ENCODE measurements around the gene TLE4. TPM values are rescaled to one million over a fixed set of nuclear protein-coding genes. Genes with fewer than 3 reads are reported as not detected.

The TLE4 gene
- total RNA-seq, 2 donors from 2014 or later, result 17.9 to 54.7 TPM

DNA sequence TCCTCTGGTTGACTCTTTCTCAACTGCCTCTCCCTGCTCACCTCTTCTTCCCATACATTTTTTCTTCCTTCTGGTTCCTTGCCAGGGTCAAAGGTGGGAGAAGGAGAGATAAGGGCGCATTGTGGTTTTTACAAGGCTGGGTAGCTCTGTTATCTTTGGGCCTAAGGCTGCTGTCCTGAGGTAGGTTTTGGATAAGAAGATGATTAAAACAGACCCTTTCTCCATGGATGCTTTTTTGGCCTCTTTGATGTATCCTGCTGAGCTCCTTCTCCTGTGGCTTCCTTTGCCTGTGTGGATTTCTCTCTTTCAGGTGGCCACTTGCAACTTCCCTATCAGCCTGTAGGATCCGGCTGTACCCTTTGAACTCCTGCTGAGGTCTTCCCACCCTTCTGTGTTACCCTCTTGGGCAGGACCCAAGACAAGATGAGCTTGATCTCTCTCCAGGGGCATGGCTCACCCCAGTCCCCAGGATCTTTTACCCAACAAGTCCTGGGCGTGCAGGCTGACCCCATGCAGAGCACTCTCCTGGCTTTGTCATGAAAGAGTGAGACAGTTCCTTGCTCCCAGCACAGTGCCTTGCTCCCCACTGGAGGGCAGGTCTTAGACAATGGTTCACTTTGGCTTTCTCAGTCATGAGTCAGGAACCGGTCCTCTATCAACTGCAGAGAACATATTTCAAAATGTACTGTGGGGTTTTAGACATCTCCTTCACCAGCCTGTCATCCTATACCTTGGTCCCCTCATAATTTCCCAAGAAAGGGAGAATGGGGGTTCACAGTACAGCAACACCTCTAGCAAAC is 197.9 kb downstream of the TLE4 start:
- 68 to 75% methylated on average over 4 of the region's 4 CpGs for WGBS, 2 donors
- intact Hi-C loops (cut with DNase I), result no loop called here
- H3K27ac ChIP-seq, result no peak overlapping the region
- H3K4me1 ChIP-seq, result no peaks in the 10 kb centered on the region
- ATAC-seq (no peak), DNase-seq (no peak)
- no peaks in the 10 kb centered on the region for H3K36me3 ChIP-seq (replicated peaks in 1 of 2; ENCODE audit: insufficient read depth in 1 of 2, low read depth in 2 of 2)
- H3K4me3 ChIP-seq, result no peak overlapping the region
- H3K27me3 ChIP-seq, result no peaks in the 10 kb centered on the region
- no peaks in the 10 kb centered on the region for H3K9me3 ChIP-seq
- no peak for TF ChIP-seq POLR2A (IDR thresholded peaks at IDR 0.05)
- TF ChIP-seq, protein P1, sequence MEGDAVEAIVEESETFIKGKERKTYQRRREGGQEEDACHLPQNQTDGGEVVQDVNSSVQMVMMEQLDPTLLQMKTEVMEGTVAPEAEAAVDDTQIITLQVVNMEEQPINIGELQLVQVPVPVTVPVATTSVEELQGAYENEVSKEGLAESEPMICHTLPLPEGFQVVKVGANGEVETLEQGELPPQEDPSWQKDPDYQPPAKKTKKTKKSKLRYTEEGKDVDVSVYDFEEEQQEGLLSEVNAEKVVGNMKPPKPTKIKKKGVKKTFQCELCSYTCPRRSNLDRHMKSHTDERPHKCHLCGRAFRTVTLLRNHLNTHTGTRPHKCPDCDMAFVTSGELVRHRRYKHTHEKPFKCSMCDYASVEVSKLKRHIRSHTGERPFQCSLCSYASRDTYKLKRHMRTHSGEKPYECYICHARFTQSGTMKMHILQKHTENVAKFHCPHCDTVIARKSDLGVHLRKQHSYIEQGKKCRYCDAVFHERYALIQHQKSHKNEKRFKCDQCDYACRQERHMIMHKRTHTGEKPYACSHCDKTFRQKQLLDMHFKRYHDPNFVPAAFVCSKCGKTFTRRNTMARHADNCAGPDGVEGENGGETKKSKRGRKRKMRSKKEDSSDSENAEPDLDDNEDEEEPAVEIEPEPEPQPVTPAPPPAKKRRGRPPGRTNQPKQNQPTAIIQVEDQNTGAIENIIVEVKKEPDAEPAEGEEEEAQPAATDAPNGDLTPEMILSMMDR (IDR thresholded peaks at IDR 0.05), result no peak

DNA sequence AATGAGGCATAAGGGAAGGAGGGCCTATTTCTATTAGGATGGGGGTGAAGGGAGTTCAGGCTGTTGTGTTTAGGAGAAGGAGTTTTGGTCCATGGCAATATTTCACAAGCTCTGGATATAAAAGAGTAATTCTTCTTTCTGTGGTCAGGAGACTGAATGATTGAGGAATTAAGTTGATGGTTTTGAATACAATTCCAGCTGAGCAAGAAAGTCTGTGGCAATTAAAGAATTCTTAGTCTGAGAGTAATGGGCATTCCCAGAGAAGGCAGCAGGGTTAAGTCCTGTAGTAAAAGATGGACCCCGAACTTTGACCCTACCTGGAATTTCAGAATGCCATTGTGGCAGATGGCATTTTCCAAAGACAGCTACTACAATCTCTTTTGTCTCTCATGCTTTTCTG is 202.6 kb downstream of the TLE4 start:
- TF ChIP-seq POLR2A (IDR thresholded peaks at IDR 0.05), result no peak
- TF ChIP-seq, protein P1 (IDR thresholded peaks at IDR 0.05), result no peak
- Histone ChIP-seq H3K4me1 (no peaks in the 10 kb centered on the region), H3K27ac (no peak overlapping the region), H3K9me3 (no peaks in the 10 kb centered on the region), H3K36me3 (replicated peaks in 1 of 2; ENCODE audit: insufficient read depth in 1 of 2, low read depth in 2 of 2) (no peaks in the 10 kb centered on the region), H3K27me3 (no peaks in the 10 kb centered on the region), H3K4me3 (no peak overlapping the region)
- intact Hi-C loops (cut with DNase I), result no loop called here
- WGBS, 2 donors, result 72 to 74% methylated on average over 1 of the region's 1 CpG
- DNase-seq (no peak), ATAC-seq (no peak)
